Measurements from ENCODE around the gene KCTD21. TPM values are rescaled to one million over a fixed set of nuclear protein-coding genes. Genes with fewer than 3 reads are reported as not detected.
A peak's percentile ranks its signal among the peaks of the same experiment; 100 is the strongest.
"Not testable (repeated sequence)": the region's sequence is repeated elsewhere in the genome, so short reads cannot be mapped to it uniquely, and the experiment has no call there.

The KCTD21 gene
- 1 to 10 TPM in 1 of 3 donors, under 1 TPM in 1, not detected in 1; 0.44 to 1.1 TPM for polyA plus RNA-seq

- peak within 1 kb of the TSS; percentile 72 to 90 (median 84) for H3K27ac Mint-ChIP-seq
- H3K4me1 Mint-ChIP-seq = peaks cover 30 to 33% of the 10 kb centered on the region in 2 donors
- peaks cover 0 to 2% (median 1%) of the 10 kb centered on the region in 3 donors for H3K27me3 Mint-ChIP-seq (ENCODE audit: low read depth in 3 of 3)
- peak; percentile 86 to 88 (median 87) for DNase-seq
- peaks cover 0 to 2% (median 0%) of the 10 kb centered on the region in 3 donors for H3K36me3 Mint-ChIP-seq
- H3K9me3 Mint-ChIP-seq = no peaks in the 10 kb centered on the region
- peak within 1 kb of the TSS; percentile 93 to 97 (median 97) for H3K4me3 Mint-ChIP-seq
Observed at GRCh38 chr11:78188286-78189173, at the start of gene KCTD21, which contains the start of gene USP35. Gene KCTD21, minus strand, starts transcription at chr11:78188626. Its CDS starts 14,072 bp downstream, at chr11:78174554. Gene USP35, plus strand, starts transcription at chr11:78188919. Its CDS starts 7,327 bp downstream, at chr11:78196246.

- Mint-ChIP-seq H3K4me3 (no peak overlapping the region), H3K9me3 (peaks cover 9 to 21% (median 16%) of the 10 kb centered on the region in 6 donors), H3K36me3 (peaks cover 6 to 21% (median 17%) of the 10 kb centered on the region in 3 donors), H3K27me3 (ENCODE audit: low read depth in 3 of 3) (peaks cover 0 to 7% (median 4%) of the 10 kb centered on the region in 3 donors), H3K4me1 (no peaks in the 10 kb centered on the region), H3K27ac (no peak overlapping the region)
- DNase-seq = no peak
Observed at GRCh38 chr11:78237293-78238046, 49.0 kb upstream of the KCTD21 start.

- no peak for DNase-seq
- Mint-ChIP-seq H3K27ac (no peak overlapping the region), H3K9me3 (peaks cover 0 to 12% (median 0%) of the 10 kb centered on the region in 6 donors)
Observed at GRCh38 chr11:78234006-78234405, 45.6 kb upstream of the KCTD21 start.

GRCh38 chr11:78233046-78233445, 44.6 kb upstream of the KCTD21 start:
- not testable (repeated sequence) for H3K4me3 Mint-ChIP-seq; H3K9me3 Mint-ChIP-seq; H3K4me1 Mint-ChIP-seq; H3K27me3 Mint-ChIP-seq (ENCODE audit: low read depth in 3 of 3); H3K27ac Mint-ChIP-seq; DNase-seq
- peaks cover 0 to 11% (median 7%) of the 10 kb centered on the region in 3 donors for H3K36me3 Mint-ChIP-seq

More at GRCh38 chr11:78234006-78234405, 45.6 kb upstream of the KCTD21 start:
- Mint-ChIP-seq H3K4me1 (no peaks in the 10 kb centered on the region), H3K27me3 (ENCODE audit: low read depth in 3 of 3) (peaks cover 1 to 10% (median 2%) of the 10 kb centered on the region in 3 donors), H3K4me3 (no peak overlapping the region), H3K36me3 (peaks cover 0 to 11% (median 7%) of the 10 kb centered on the region in 3 donors)

GRCh38 chr11:78231962-78232501, 43.6 kb upstream of the KCTD21 start:
- Mint-ChIP-seq H3K27ac (no peak overlapping the region), H3K36me3 (peaks cover 0 to 8% (median 3%) of the 10 kb centered on the region in 3 donors), H3K4me3 (no peak overlapping the region), H3K9me3 (no peaks in the 10 kb centered on the region), H3K27me3 (ENCODE audit: low read depth in 3 of 3) (peaks cover 0 to 3% (median 1%) of the 10 kb centered on the region in 3 donors), H3K4me1 (no peaks in the 10 kb centered on the region)
- DNase-seq = no peak

- Mint-ChIP-seq H3K4me3 (no peak overlapping the region), H3K27me3 (ENCODE audit: low read depth in 3 of 3) (peaks cover 0 to 3% (median 1%) of the 10 kb centered on the region in 3 donors), H3K36me3 (peaks cover 0 to 2% (median 0%) of the 10 kb centered on the region in 3 donors), H3K4me1 (no peaks in the 10 kb centered on the region), H3K9me3 (no peaks in the 10 kb centered on the region), H3K27ac (no peak overlapping the region)
- no peak for DNase-seq
Observed at GRCh38 chr11:78230161-78230877, 41.9 kb upstream of the KCTD21 start.

GRCh38 chr11:78229106-78229505, 40.7 kb upstream of the KCTD21 start:
- Mint-ChIP-seq H3K4me1 (no peaks in the 10 kb centered on the region), H3K36me3 (peaks cover 0 to 6% (median 3%) of the 10 kb centered on the region in 3 donors), H3K9me3 (no peaks in the 10 kb centered on the region), H3K27ac (no peak overlapping the region), H3K4me3 (no peak overlapping the region), H3K27me3 (ENCODE audit: low read depth in 3 of 3) (peaks cover 0 to 3% (median 1%) of the 10 kb centered on the region in 3 donors)
- DNase-seq = no peak

- H3K9me3 Mint-ChIP-seq = no peaks in the 10 kb centered on the region
- no peaks in the 10 kb centered on the region for H3K4me1 Mint-ChIP-seq
- no peak overlapping the region for H3K4me3 Mint-ChIP-seq
- DNase-seq = no peak
- peaks cover 0 to 6% (median 3%) of the 10 kb centered on the region in 3 donors for H3K36me3 Mint-ChIP-seq
- peaks cover 0 to 3% (median 1%) of the 10 kb centered on the region in 3 donors for H3K27me3 Mint-ChIP-seq (ENCODE audit: low read depth in 3 of 3)
- H3K27ac Mint-ChIP-seq = no peak overlapping the region
Observed at GRCh38 chr11:78228467-78228866, 40.0 kb upstream of the KCTD21 start.

GRCh38 chr11:78227921-78228320, 39.5 kb upstream of the KCTD21 start:
- no peaks in the 10 kb centered on the region for H3K4me1 Mint-ChIP-seq
- H3K36me3 Mint-ChIP-seq = peaks cover 0 to 6% (median 3%) of the 10 kb centered on the region in 3 donors

GRCh38 chr11:78226684-78227680, 38.6 kb upstream of the KCTD21 start:
- no peak overlapping the region for H3K27ac Mint-ChIP-seq
- no peaks in the 10 kb centered on the region for H3K4me1 Mint-ChIP-seq

More at GRCh38 chr11:78227921-78228320, 39.5 kb upstream of the KCTD21 start:
- H3K27me3 Mint-ChIP-seq (ENCODE audit: low read depth in 3 of 3) = peaks cover 0 to 3% (median 1%) of the 10 kb centered on the region in 3 donors
- H3K9me3 Mint-ChIP-seq = no peaks in the 10 kb centered on the region
- H3K4me3 Mint-ChIP-seq = no peak overlapping the region
- no peak overlapping the region for H3K27ac Mint-ChIP-seq
- DNase-seq = no peak

GRCh38 chr11:78224906-78225420, 36.5 kb upstream of the KCTD21 start:
- Mint-ChIP-seq H3K36me3 (peaks cover 0 to 11% (median 10%) of the 10 kb centered on the region in 3 donors), H3K27me3 (ENCODE audit: low read depth in 3 of 3) (no peaks in the 10 kb centered on the region), H3K27ac (no peak overlapping the region), H3K4me1 (no peaks in the 10 kb centered on the region), H3K4me3 (no peak overlapping the region), H3K9me3 (no peaks in the 10 kb centered on the region)
- no peak for DNase-seq

More at GRCh38 chr11:78226684-78227680, 38.6 kb upstream of the KCTD21 start:
- no peaks in the 10 kb centered on the region for H3K9me3 Mint-ChIP-seq
- no peak overlapping the region for H3K4me3 Mint-ChIP-seq
- no peak for DNase-seq
- peaks cover 0 to 3% (median 1%) of the 10 kb centered on the region in 3 donors for H3K27me3 Mint-ChIP-seq (ENCODE audit: low read depth in 3 of 3)
- H3K36me3 Mint-ChIP-seq = peaks cover 0 to 6% (median 3%) of the 10 kb centered on the region in 3 donors

- peaks cover 0 to 11% (median 10%) of the 10 kb centered on the region in 3 donors for H3K36me3 Mint-ChIP-seq
- DNase-seq = no peak
- H3K27me3 Mint-ChIP-seq (ENCODE audit: low read depth in 3 of 3) = no peaks in the 10 kb centered on the region
- H3K4me3 Mint-ChIP-seq = no peak overlapping the region
- H3K9me3 Mint-ChIP-seq = no peaks in the 10 kb centered on the region
- H3K27ac Mint-ChIP-seq = no peak overlapping the region
- no peaks in the 10 kb centered on the region for H3K4me1 Mint-ChIP-seq
Observed at GRCh38 chr11:78224506-78224905, 36.1 kb upstream of the KCTD21 start.

All from immature natural killer cell (primary cell).